ENCODE measurements around the gene PLSCR2. TPM values are rescaled to one million over a fixed set of nuclear protein-coding genes. Genes with fewer than 3 reads are reported as not detected.

Gene PLSCR2
- total and polyA plus RNA-seq, 2 of the 8 experiments (the other 6 are each of a cell fraction or from before 2014, with no cell fraction given) = not detected

GRCh38 chr3:146407956-146408355 is 61.4 kb downstream of the PLSCR2 start (continued):
- TF ChIP-seq CHD7 (IDR thresholded peaks at IDR 0.05; ENCODE audit: insufficient replicate concordance, low read length) = no peak
- no peak for TF ChIP-seq CHD2 (IDR thresholded peaks at IDR 0.05; ENCODE audit: low read length)
- TF ChIP-seq CREB1 (IDR thresholded peaks at IDR 0.05) = no peak
- TF ChIP-seq GABPA (IDR thresholded peaks at IDR 0.05; ENCODE audit: borderline replicate concordance, insufficient read depth, low read length) = no peak
